HEK293T (cell line): ENCODE results near the gene TUSC2.

Experiments used
- CTBP1 ChIP-seq: fragments of 450-650 bp; IDR thresholded peaks from 2 replicates; pipeline ENCODE4 v1.6.1; 2016; ENCODE audit warnings: borderline replicate concordance
- ELF4 ChIP-seq: fragments of 450-650 bp; IDR thresholded peaks from 2 replicates; pipeline ENCODE4 v1.6.1; 2017; ENCODE audit warnings: antibody characterized with exemption
- HDGF ChIP-seq: fragments of 450-650 bp; IDR thresholded peaks from 2 replicates; pipeline ENCODE4 v1.6.1; 2017; ENCODE audit warnings: antibody characterized with exemption, borderline replicate concordance
- NFRKB ChIP-seq: fragments of 450-650 bp; IDR thresholded peaks from 2 replicates; pipeline ENCODE4 v1.6.1; 2016; ENCODE audit warnings: mild to moderate bottlenecking, moderate library complexity
- SP1 ChIP-seq: fragments of 450-650 bp; IDR thresholded peaks from 2 replicates; pipeline ENCODE4 v1.6.1; 2017
- TF ChIP-seq, protein P1 (sequence below): fragments of 450-650 bp; IDR thresholded peaks from 2 replicates; pipeline ENCODE4 v1.6.1; 2016

GRCh38 chr3:50352781-50353180 is 24.8 kb upstream of the TUSC2 start:
- TF ChIP-seq, protein P1, sequence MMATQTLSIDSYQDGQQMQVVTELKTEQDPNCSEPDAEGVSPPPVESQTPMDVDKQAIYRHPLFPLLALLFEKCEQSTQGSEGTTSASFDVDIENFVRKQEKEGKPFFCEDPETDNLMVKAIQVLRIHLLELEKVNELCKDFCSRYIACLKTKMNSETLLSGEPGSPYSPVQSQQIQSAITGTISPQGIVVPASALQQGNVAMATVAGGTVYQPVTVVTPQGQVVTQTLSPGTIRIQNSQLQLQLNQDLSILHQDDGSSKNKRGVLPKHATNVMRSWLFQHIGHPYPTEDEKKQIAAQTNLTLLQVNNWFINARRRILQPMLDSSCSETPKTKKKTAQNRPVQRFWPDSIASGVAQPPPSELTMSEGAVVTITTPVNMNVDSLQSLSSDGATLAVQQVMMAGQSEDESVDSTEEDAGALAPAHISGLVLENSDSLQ: no peak; the same call in 1 of the 2 replicates
- TF ChIP-seq HDGF: no peak
- TF ChIP-seq ELF4: no peak
- no peak for TF ChIP-seq SP1
- no peak for TF ChIP-seq CTBP1
- no peak for TF ChIP-seq NFRKB
